ENCODE results near the gene GPR161. TPM values are rescaled to one million over a fixed set of nuclear protein-coding genes. Genes with fewer than 3 reads are reported as not detected.
A peak's percentile ranks its signal among the peaks of the same experiment; 100 is the strongest.

GPR161 gene
- total RNA-seq, 2 experiments from 2014 or later: 0.65 to 0.85 TPM

GRCh38 chr1:168087696-168088095 is 49.0 kb downstream of the GPR161 start:
- no peaks in the 10 kb centered on the region for H3K4me1 Mint-ChIP-seq
- CTCF ChIA-PET: no interaction called here
- no peaks in the 10 kb centered on the region for H3K27me3 Mint-ChIP-seq
- no peak overlapping the region for H3K4me3 Mint-ChIP-seq
- POLR2A ChIA-PET: no interaction called here
- H3K9me3 Mint-ChIP-seq: no peaks in the 10 kb centered on the region
- no peak for DNase-seq
- no peak overlapping the region for H3K27ac Mint-ChIP-seq
- H3K36me3 Mint-ChIP-seq (ENCODE audit: low read depth): no peaks in the 10 kb centered on the region

DNA sequence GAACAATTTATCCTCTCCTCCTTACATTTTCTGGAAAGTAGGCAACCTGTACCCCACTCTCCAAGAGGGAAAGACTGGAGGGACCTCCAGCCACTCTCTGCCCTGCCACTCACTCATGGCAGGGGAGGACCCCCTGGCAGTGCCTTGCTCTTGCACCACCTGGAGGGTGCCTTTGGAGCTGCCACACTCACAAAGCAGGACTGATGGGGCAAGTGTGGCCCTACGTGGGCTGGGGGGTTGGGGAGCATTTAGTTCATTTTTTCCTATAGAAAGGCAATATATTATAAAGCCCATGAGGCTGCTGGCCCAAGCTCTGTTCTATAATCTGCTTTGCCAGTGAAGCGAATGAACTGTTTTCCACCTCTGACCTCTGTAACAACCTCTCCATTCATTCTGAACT is 50.3 kb downstream of the GPR161 start:
- H3K27me3 Mint-ChIP-seq: no peaks in the 10 kb centered on the region
- H3K4me3 Mint-ChIP-seq: no peak overlapping the region
- H3K27ac Mint-ChIP-seq: no peak overlapping the region
- DNase-seq: no peak
- no peaks in the 10 kb centered on the region for H3K4me1 Mint-ChIP-seq
- POLR2A ChIA-PET: no interaction called here
- CTCF ChIA-PET: interaction anchor here (0.6 to 1.5 kb wide), 2 partner anchors 11 to 86 kb away, joined by 3 read pairs; no protein-coding TSS in a partner anchor
- H3K9me3 Mint-ChIP-seq: no peaks in the 10 kb centered on the region
- H3K36me3 Mint-ChIP-seq (ENCODE audit: low read depth): no peaks in the 10 kb centered on the region

DNA sequence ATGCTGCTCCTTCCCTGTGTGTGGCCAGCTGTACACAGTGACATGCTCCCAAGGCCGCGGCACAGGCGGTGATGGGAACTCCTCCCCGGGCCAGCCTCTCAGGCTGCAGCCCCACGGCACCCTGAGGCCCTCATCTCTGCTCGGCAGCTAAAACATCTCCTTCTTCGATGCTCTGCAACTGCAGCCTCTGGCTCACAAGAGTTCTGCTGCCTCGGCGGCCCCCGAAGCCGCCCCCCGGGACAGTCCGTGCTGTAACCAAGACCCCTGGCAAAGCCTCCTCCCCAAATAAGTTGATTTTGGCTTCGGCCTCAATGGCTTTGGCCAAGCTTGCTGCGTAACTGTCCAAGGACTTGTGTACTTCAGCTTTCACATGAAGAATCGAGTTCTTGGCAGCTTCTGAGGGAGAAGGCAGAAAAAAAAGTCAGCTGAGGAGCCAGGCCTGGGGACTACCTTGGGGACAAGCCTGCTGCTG is 51.3 kb downstream of the GPR161 start:
- Mint-ChIP-seq H3K36me3 (ENCODE audit: low read depth) (no peaks in the 10 kb centered on the region), H3K27ac (no peak overlapping the region), H3K27me3 (no peaks in the 10 kb centered on the region), H3K9me3 (no peaks in the 10 kb centered on the region), H3K4me1 (no peaks in the 10 kb centered on the region), H3K4me3 (no peak overlapping the region)
- POLR2A ChIA-PET: no interaction called here
- no peak for DNase-seq
- CTCF ChIA-PET: interaction anchor here (0.6 to 1.5 kb wide), 6 partner anchors 8 to 250 kb away, joined by 3 to 4 read pairs (median 3); no protein-coding TSS in a partner anchor

DNA sequence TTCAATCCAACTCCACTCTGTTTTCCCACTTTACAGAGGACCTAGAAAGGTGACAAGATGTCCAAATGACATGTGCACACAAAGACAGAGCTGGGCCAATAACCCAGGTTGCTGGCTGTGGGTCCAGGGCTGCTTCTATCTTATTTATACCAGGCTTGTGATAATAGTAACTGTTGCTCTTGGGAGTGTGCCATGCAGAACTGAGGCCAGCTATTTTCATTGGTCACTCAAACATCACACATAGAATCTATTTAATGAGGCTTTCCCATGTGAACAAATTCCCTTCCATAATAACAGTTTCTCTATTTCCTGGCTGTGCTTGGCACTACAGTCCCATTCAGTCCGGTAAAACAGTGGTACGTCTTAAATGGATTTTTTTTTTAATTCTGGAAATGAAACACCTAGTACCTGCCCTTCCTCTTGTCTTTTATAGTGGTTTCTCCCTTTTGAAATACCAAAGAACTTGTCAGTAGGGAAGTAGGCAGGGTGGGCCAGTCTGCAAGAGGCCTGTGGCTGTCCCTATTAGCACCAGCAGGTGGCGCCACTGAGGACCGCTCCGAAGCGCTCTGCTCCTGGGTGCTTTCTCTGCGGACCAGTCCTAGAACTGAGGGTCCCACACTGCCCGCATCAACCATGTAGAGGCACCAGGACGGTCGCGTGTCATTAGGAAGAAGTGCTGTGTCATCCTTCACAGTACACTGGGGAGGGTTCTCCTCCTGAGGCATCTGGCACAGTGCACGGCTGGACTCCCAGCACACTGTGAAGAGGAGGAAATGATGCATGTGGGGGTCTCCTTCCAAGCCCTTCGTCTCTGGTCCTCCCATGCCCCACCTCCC is 52.1 kb downstream of the GPR161 start:
- H3K9me3 Mint-ChIP-seq: no peaks in the 10 kb centered on the region
- no peaks in the 10 kb centered on the region for H3K27me3 Mint-ChIP-seq
- ChIA-PET POLR2A (interaction anchor here (0.8 kb wide), 1 partner anchor 1023 kb away, joined by 3 read pairs; no protein-coding TSS in a partner anchor), CTCF (interaction anchor here (0.6 to 3.5 kb wide), 12 partner anchors 7 to 484 kb away, joined by 3 to 39 read pairs (median 3); partner anchors contain the start of genes ADCY10 and MPZL1)
- H3K36me3 Mint-ChIP-seq (ENCODE audit: low read depth): no peaks in the 10 kb centered on the region
- no peaks in the 10 kb centered on the region for H3K4me1 Mint-ChIP-seq
- DNase-seq: peak; percentile 66
- H3K4me3 Mint-ChIP-seq: no peak overlapping the region
- no peak overlapping the region for H3K27ac Mint-ChIP-seq

DNA sequence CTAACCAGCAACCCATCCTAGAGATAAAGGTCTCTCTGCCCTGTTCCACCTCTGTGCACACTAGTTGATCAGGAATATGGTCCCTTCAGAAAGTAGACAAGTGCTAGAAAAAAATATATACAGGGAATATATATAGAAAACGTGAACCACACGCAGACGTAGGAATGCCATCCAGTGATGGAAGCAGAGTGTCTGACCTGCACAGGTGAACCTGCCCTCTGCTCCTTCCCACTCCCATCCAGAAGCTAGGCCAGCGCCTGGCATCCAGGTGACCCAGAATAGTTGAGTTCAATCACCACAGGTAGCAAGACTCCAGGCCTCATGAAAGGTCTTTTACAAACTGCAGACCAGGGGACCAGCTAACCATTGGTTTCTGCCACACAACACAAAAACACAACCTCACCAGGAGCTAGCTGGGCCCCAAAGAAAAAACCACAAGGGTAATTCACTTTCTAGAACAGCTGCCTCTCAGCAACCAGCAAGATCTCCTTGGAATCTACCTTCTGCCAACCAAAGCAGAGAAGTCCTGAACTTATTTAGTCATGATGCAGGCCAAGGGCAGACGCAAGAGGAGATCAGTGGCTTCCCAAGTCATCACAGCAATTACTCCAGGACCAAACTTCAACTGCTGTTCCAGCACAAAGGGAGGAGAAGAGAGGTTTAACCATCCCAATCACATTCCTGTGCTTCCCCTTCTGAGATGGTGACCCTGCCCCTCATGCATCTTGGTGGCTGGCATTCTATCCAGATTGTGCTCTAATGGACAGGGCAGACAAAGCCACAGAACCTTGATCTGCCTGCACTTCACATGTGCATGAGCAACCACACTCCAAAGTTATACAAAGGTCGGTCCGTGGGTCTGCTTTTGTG is 53.0 kb downstream of the GPR161 start:
- ChIA-PET POLR2A (interaction anchor here (0.8 kb wide), 1 partner anchor 1024 kb away, joined by 3 read pairs; no protein-coding TSS in a partner anchor), CTCF (interaction anchor here (0.8 to 3.5 kb wide), 14 partner anchors 10 to 483 kb away, joined by 3 to 39 read pairs (median 4); partner anchors contain the start of genes ADCY10, MPZL1 and SFT2D2)
- no peaks in the 10 kb centered on the region for H3K4me1 Mint-ChIP-seq
- H3K27ac Mint-ChIP-seq: no peak overlapping the region
- H3K36me3 Mint-ChIP-seq (ENCODE audit: low read depth): no peaks in the 10 kb centered on the region
- H3K9me3 Mint-ChIP-seq: no peaks in the 10 kb centered on the region
- H3K27me3 Mint-ChIP-seq: no peaks in the 10 kb centered on the region
- DNase-seq: no peak
- no peak overlapping the region for H3K4me3 Mint-ChIP-seq

GRCh38 chr1:168082008-168082876 is 54.5 kb downstream of the GPR161 start:
- H3K27ac Mint-ChIP-seq: no peak overlapping the region

DNA sequence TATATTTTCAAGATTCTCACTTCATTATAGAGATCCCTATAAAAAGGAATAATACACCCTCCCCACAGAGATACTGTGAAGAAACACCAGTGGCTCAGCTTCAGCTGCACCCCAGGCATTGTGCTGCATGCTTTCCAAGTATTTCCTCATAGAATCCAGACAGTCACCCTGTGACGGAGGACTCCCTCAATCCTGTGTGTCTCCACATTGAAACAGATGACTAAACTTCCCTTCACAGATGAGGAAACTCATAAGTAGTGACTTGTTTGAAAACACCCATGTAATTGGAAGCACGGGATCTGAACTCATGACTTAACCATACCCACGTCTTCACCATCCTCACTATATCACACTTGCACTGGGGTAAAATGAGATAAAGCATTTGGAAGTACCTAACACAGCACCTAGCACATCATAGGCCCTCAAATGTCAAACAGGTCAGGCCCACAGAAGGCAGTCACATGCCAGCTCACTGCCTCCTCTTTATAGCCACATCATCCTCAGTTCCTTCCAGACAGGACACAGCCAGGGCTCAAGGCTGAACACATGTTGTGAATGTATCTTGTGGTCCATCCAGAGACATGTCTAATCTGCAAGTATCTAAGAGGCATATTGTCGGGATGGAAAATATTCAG is 55.2 kb downstream of the GPR161 start:
- DNase-seq: no peak
- H3K27me3 Mint-ChIP-seq: no peaks in the 10 kb centered on the region
- POLR2A ChIA-PET: interaction anchor here (1.3 to 1.7 kb wide), 2 partner anchors 145 to 146 kb away, joined by 4 to 17 read pairs; partner anchors contain the start of genes DCAF6 and MPC2
- no peaks in the 10 kb centered on the region for H3K9me3 Mint-ChIP-seq
- no peaks in the 10 kb centered on the region for H3K4me1 Mint-ChIP-seq
- peaks cover 4% of the 10 kb centered on the region for H3K36me3 Mint-ChIP-seq (ENCODE audit: low read depth)
- no peak overlapping the region for H3K4me3 Mint-ChIP-seq
- no peak overlapping the region for H3K27ac Mint-ChIP-seq
- CTCF ChIA-PET: interaction anchor here (0.9 to 3.5 kb wide), 33 partner anchors 9 to 481 kb away, joined by 3 to 39 read pairs (median 4); partner anchors contain the start of gene DCAF6

More at GRCh38 chr1:168082008-168082876, 54.5 kb downstream of the GPR161 start:
- POLR2A ChIA-PET: interaction anchor here (1.3 to 1.7 kb wide), 2 partner anchors 144 to 147 kb away, joined by 4 to 17 read pairs; partner anchors contain the start of genes DCAF6 and MPC2
- H3K27me3 Mint-ChIP-seq: no peaks in the 10 kb centered on the region
- H3K9me3 Mint-ChIP-seq: no peaks in the 10 kb centered on the region
- DNase-seq: peak; percentile 75
- no peaks in the 10 kb centered on the region for H3K4me1 Mint-ChIP-seq
- H3K4me3 Mint-ChIP-seq: no peak overlapping the region
- CTCF ChIA-PET: interaction anchor here (0.6 to 3.5 kb wide), 58 partner anchors 10 to 529 kb away, joined by 3 to 39 read pairs (median 4); partner anchors contain the start of genes ADCY10, CREG1, DCAF6 and SFT2D2
- no peaks in the 10 kb centered on the region for H3K36me3 Mint-ChIP-seq (ENCODE audit: low read depth)

GRCh38 chr1:168079761-168080160 is 57.0 kb downstream of the GPR161 start:
- Mint-ChIP-seq H3K9me3 (no peaks in the 10 kb centered on the region), H3K4me3 (no peak overlapping the region), H3K4me1 (no peaks in the 10 kb centered on the region), H3K27ac (no peak overlapping the region), H3K27me3 (no peaks in the 10 kb centered on the region), H3K36me3 (ENCODE audit: low read depth) (peaks cover 8% of the 10 kb centered on the region)
- CTCF ChIA-PET: no interaction called here
- no peak for DNase-seq
- POLR2A ChIA-PET: no interaction called here

GRCh38 chr1:168069384-168069783 is 67.3 kb downstream of the GPR161 start:
- H3K9me3 Mint-ChIP-seq: no peaks in the 10 kb centered on the region
- H3K4me3 Mint-ChIP-seq: no peak overlapping the region
- no peaks in the 10 kb centered on the region for H3K4me1 Mint-ChIP-seq
- no peaks in the 10 kb centered on the region for H3K27me3 Mint-ChIP-seq
- H3K27ac Mint-ChIP-seq: no peak overlapping the region
- no peak for DNase-seq
- CTCF ChIA-PET: interaction anchor here (2.9 kb wide), 1 partner anchor 12 kb away, joined by 14 read pairs; no protein-coding TSS in a partner anchor
- POLR2A ChIA-PET: no interaction called here
- H3K36me3 Mint-ChIP-seq (ENCODE audit: low read depth): peaks cover 30% of the 10 kb centered on the region

DNA sequence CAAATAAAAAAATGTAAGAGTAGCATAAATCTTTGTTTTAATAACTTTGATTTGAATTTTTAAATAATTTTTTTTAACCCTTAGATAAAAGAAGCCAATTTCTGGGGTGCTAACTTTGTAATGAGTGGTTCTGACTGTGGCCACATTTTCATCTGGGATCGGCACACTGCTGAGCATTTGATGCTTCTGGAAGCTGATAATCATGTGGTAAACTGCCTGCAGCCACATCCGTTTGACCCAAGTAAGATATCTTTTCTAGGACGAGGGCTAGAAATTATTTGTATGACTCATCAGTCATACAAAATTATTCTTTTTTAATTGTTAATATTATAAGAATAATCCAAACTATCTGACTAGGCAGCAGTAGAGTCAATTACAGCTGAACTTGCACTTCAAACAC is 71.2 kb downstream of the GPR161 start:
- peaks cover 18% of the 10 kb centered on the region for H3K36me3 Mint-ChIP-seq (ENCODE audit: low read depth)
- no peak for DNase-seq
- H3K4me3 Mint-ChIP-seq: no peak overlapping the region
- no peak overlapping the region for H3K27ac Mint-ChIP-seq
- no peaks in the 10 kb centered on the region for H3K4me1 Mint-ChIP-seq
- ChIA-PET CTCF (interaction anchor here (4.6 kb wide), 1 partner anchor 17 kb away, joined by 23 read pairs; no protein-coding TSS in a partner anchor), POLR2A (no interaction called here)
- H3K27me3 Mint-ChIP-seq: no peaks in the 10 kb centered on the region
- no peaks in the 10 kb centered on the region for H3K9me3 Mint-ChIP-seq

DNA sequence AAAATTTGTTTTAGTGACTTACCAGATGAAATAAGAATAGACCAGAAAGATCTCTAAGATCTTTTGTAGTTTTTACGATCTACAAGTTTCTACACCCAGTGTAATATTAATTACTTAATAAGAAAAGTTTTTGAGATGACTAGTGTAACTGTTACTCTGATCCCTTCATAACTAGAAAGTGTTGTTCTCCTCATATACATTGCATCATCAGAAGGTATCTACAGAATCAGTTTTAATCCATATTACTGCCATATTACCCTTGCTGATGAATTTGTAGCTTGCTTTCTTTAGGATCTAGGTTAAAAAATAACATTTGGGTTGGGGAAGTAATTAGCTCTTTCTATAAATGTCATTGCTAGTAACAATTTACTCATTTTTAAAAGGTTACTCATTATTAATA is 72.5 kb downstream of the GPR161 start:
- no peak overlapping the region for H3K4me3 Mint-ChIP-seq

More for the DNA sequence above, 72.5 kb downstream of the GPR161 start:
- H3K27ac Mint-ChIP-seq: no peak overlapping the region
- peaks cover 19% of the 10 kb centered on the region for H3K36me3 Mint-ChIP-seq (ENCODE audit: low read depth)
- H3K9me3 Mint-ChIP-seq: no peaks in the 10 kb centered on the region
- ChIA-PET CTCF (interaction anchor here (0.6 to 4.6 kb wide), 3 partner anchors 10 to 630 kb away, joined by 3 to 23 read pairs (median 3); no protein-coding TSS in a partner anchor), POLR2A (no interaction called here)
- no peaks in the 10 kb centered on the region for H3K4me1 Mint-ChIP-seq
- no peak for DNase-seq
- no peaks in the 10 kb centered on the region for H3K27me3 Mint-ChIP-seq

Measured in activated CD4-positive, alpha-beta memory T cell treated with anti-CD3 and anti-CD28 coated beads, Interleukin-2, amount 10 ng/mL, durations not matched to agents 7 days and 5 days (primary cell).